HEK293T (cell line): Measurements from ENCODE around the gene RAD51B.

Experiments
- CTCF ChIA-PET: fragments of 350-600 bp; formaldehyde crosslinking; extraction: SDS; loops from one replicate; lab custom pipeline; 2021; ENCODE audit warnings: antibody characterized with exemption, inconsistent platforms; lab: Yijun Ruan, JAX
- POLR2A ChIA-PET: fragments of 350-600 bp; formaldehyde crosslinking; extraction: SDS; loops from one replicate; lab custom pipeline; 2020; ENCODE audit warnings: antibody characterized with exemption, inconsistent platforms; lab: Yijun Ruan, JAX
- DNase-seq: peaks from one replicate; pipeline ENCODE4 v3.0.0; 2012; ENCODE audit warnings: mixed read lengths; ENCODE audit errors: extremely low spot score
- ARNT ChIP-seq: fragments of 450-650 bp; IDR thresholded peaks from 2 replicates; pipeline ENCODE4 v1.6.1; 2017; ENCODE audit warnings: mild to moderate bottlenecking
- BHLHE40 ChIP-seq: fragments of 450-650 bp; IDR thresholded peaks from 2 replicates; pipeline ENCODE4 v1.6.1; 2016; ENCODE audit warnings: mild to moderate bottlenecking, moderate library complexity, borderline replicate concordance
- CTBP1 ChIP-seq: fragments of 450-650 bp; IDR thresholded peaks from 2 replicates; pipeline ENCODE4 v1.6.1; 2016; ENCODE audit warnings: borderline replicate concordance
- ELF4 ChIP-seq: fragments of 450-650 bp; IDR thresholded peaks from 2 replicates; pipeline ENCODE4 v1.6.1; 2017; ENCODE audit warnings: antibody characterized with exemption
- FOXA1 ChIP-seq: fragments of 450-650 bp; IDR thresholded peaks from 2 replicates; pipeline ENCODE4 v1.6.1; 2016; ENCODE audit warnings: mild to moderate bottlenecking
- FOXK2 ChIP-seq: fragments of 450-650 bp; IDR thresholded peaks from 2 replicates; pipeline ENCODE4 v1.6.1; 2016; ENCODE audit warnings: mild to moderate bottlenecking
- FOXM1 ChIP-seq: fragments of 450-650 bp; IDR thresholded peaks from 2 replicates; pipeline ENCODE4 v1.6.1; 2017; ENCODE audit warnings: mild to moderate bottlenecking, borderline replicate concordance
- HDGF ChIP-seq: fragments of 450-650 bp; IDR thresholded peaks from 2 replicates; pipeline ENCODE4 v1.6.1; 2017; ENCODE audit warnings: antibody characterized with exemption, borderline replicate concordance
- L3MBTL2 ChIP-seq: fragments of 450-650 bp; conservative IDR thresholded peaks from 2 replicates; pipeline ENCODE4 v1.6.1; 2016; ENCODE audit warnings: mild to moderate bottlenecking
- LEF1 ChIP-seq: fragments of 450-650 bp; IDR thresholded peaks from 2 replicates; pipeline ENCODE4 v1.6.1; 2017; ENCODE audit warnings: mild to moderate bottlenecking, borderline replicate concordance
- NFRKB ChIP-seq: fragments of 450-650 bp; IDR thresholded peaks from 2 replicates; pipeline ENCODE4 v1.6.1; 2016; ENCODE audit warnings: mild to moderate bottlenecking, moderate library complexity
- SP1 ChIP-seq: fragments of 450-650 bp; IDR thresholded peaks from 2 replicates; pipeline ENCODE4 v1.6.1; 2017
- SUZ12 ChIP-seq: fragments of 450-650 bp; IDR thresholded peaks from 2 replicates; pipeline ENCODE4 v1.6.1; 2016; ENCODE audit warnings: mild to moderate bottlenecking
- TARDBP ChIP-seq: fragments of 450-650 bp; IDR thresholded peaks from 2 replicates; pipeline ENCODE4 v1.6.1; 2016
- ZNF384 ChIP-seq: fragments of 450-650 bp; IDR thresholded peaks from 2 replicates; pipeline ENCODE4 v1.6.1; 2016
- TF ChIP-seq, protein P1 (sequence below): fragments of 450-650 bp; IDR thresholded peaks from 2 replicates; pipeline ENCODE4 v1.6.1; 2016

The RAD51B gene

DNA sequence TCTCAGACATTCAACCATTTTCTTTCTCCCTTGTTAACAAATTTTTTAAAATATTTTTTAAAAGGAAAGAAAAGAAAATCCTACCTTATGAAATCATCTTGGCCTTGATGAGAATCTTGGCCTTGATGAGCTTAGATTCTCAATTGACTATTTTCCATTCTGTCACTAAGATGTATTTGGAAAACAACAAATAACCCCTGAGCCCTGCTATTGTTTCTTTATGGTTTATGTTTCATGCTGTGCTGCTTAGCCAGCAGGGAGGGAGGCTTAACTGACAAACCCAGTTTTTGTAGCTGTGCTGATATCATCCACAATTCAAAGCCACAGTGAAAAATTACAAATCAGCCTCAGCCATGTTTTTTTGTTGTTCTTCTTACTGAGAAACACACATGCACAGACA, 404.1 kb downstream of the RAD51B start:
- CTCF ChIA-PET, result interaction anchor here (0.7 kb wide), 1 partner anchor 13 kb away, joined by 3 read pairs; no protein-coding TSS in a partner anchor
- POLR2A ChIA-PET, result no interaction called here
- no peak for DNase-seq
- TF ChIP-seq SP1 (no peak), ZNF384 (no peak), FOXM1 (no peak)

DNA sequence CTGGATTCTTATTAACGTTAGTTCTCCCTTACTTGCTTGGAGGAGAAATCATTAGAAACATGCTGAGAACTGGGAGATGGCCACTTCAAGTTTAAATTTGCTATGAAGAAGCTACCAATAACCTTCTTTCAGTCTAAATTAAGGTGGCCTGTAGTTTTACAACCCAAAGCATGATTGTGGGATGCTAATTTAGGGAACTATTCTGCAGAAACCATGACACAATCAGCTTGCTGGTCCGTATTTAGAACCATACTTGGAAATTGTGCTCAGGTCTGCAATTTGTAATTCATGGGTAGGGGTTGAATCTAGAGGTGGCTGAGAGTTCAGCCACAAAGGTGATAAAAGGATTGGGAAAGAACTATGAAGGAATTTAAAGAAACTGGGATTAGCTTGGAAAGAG, 405.7 kb downstream of the RAD51B start:
- ChIA-PET CTCF (interaction anchor here (0.5 kb wide), 1 partner anchor 140 kb away, joined by 7 read pairs; no protein-coding TSS in a partner anchor), POLR2A (no interaction called here)
- no peak for DNase-seq
- no peak for TF ChIP-seq NFRKB
- TF ChIP-seq LEF1, result no peak
- no peak for TF ChIP-seq CTBP1
- no peak for TF ChIP-seq TARDBP
- no peak for TF ChIP-seq HDGF
- no peak for TF ChIP-seq FOXM1
- TF ChIP-seq FOXK2, result no peak
- no peak for TF ChIP-seq ZNF384
- TF ChIP-seq ELF4, result no peak
- TF ChIP-seq L3MBTL2, result no peak
- TF ChIP-seq SUZ12, result no peak
- TF ChIP-seq BHLHE40, result no peak
- TF ChIP-seq SP1, result no peak
- TF ChIP-seq ARNT, result no peak
- no peak for TF ChIP-seq FOXA1
- TF ChIP-seq, protein P1, sequence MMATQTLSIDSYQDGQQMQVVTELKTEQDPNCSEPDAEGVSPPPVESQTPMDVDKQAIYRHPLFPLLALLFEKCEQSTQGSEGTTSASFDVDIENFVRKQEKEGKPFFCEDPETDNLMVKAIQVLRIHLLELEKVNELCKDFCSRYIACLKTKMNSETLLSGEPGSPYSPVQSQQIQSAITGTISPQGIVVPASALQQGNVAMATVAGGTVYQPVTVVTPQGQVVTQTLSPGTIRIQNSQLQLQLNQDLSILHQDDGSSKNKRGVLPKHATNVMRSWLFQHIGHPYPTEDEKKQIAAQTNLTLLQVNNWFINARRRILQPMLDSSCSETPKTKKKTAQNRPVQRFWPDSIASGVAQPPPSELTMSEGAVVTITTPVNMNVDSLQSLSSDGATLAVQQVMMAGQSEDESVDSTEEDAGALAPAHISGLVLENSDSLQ, result no peak

DNA sequence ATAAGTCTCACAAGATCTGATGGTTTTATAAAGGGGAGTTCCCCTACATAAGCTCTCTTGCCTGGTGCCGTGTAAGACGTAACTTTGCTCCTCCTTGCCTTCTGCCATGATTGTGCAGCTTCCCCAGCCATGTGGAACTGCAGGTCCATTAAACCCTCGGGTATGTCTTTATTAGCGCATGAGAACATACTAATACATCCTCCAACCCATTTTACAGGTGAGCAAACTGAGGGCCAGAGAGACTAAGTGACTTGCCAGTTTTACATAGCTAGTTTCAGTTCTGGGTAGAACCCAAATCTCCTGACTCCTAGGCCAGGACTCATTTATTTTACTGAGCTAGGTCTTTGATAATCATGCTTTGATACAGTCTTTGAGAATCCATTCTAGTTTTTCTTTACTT, 406.9 kb downstream of the RAD51B start:
- ChIA-PET CTCF (no interaction called here), POLR2A (no interaction called here)
- TF ChIP-seq BHLHE40, result no peak
- TF ChIP-seq FOXA1, result no peak
- TF ChIP-seq SUZ12, result no peak
- no peak for DNase-seq

DNA sequence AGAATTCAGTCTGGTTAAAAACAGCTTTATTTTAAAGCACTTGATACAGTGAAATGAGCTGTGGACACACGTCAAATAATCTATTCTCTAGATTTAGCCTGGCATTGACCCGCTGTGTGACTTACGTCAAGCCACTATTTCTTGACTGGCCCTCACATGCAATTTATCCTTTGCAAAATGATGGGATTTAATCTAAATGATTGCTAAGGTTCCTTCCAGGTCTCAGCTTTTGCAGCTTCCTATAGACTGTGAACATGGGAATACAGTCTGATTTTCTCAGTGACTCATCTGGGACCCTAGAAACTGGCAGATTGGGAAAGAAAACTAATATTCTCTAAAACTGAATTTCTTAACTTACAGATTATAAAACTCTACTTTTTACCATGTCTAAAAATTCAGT, 409.1 kb downstream of the RAD51B start:
- POLR2A ChIA-PET, result no interaction called here
- TF ChIP-seq ZNF384 (no peak), ARNT (no peak), ELF4 (no peak), L3MBTL2 (no peak), LEF1 (no peak), FOXK2 (no peak), SP1 (no peak), SUZ12 (no peak), CTBP1 (no peak), FOXA1 (no peak)
- TF ChIP-seq, protein P1, result no peak
- DNase-seq, result no peak
- CTCF ChIA-PET, result interaction anchor here (1.1 kb wide), 1 partner anchor 10 kb away, joined by 3 read pairs; no protein-coding TSS in a partner anchor

DNA sequence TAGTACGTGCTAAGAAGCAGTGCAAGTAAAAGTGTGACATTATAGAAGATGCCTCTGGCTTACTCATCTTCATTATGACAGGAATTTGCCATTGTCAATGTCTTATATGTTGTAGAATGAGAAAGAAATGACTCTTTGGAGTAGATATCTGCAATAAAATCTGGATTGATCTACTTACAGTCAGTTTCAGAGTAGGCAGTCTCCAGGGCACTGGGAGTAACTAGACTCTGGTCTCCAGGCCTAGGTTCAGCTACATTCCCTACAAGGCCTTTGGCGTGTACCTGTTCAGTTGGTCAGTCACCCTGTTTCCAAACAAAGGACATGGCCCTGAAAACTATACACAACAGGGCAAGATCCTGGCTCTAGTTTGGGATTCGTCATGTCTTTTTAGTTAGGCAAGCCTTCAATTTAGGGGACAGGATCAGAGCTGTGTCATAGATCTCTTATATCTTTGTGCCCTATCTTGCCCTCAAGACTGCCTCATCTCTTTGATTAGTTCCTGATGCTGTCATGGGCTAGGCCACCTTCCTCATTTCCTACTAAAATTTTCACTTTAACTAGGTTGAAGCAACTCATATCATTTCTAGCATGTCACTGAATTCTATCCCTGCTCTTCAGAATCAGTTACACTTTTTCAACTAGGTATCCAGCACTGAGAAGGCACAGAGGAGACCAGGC, 410.0 kb downstream of the RAD51B start:
- no peak for DNase-seq
- TF ChIP-seq FOXK2, result no peak
- no peak for TF ChIP-seq NFRKB
- TF ChIP-seq ELF4, result no peak
- TF ChIP-seq CTBP1, result no peak
- TF ChIP-seq ARNT, result no peak
- no peak for TF ChIP-seq L3MBTL2
- TF ChIP-seq SUZ12, result no peak
- no peak for TF ChIP-seq TARDBP
- TF ChIP-seq, protein P1, result no peak
- TF ChIP-seq HDGF, result no peak
- no peak for TF ChIP-seq FOXA1
- no peak for TF ChIP-seq SP1
- TF ChIP-seq LEF1, result no peak
- no peak for TF ChIP-seq BHLHE40
- ChIA-PET POLR2A (no interaction called here), CTCF (interaction anchor here (0.6 kb wide), 1 partner anchor 189 kb away, joined by 8 read pairs; no protein-coding TSS in a partner anchor)

DNA sequence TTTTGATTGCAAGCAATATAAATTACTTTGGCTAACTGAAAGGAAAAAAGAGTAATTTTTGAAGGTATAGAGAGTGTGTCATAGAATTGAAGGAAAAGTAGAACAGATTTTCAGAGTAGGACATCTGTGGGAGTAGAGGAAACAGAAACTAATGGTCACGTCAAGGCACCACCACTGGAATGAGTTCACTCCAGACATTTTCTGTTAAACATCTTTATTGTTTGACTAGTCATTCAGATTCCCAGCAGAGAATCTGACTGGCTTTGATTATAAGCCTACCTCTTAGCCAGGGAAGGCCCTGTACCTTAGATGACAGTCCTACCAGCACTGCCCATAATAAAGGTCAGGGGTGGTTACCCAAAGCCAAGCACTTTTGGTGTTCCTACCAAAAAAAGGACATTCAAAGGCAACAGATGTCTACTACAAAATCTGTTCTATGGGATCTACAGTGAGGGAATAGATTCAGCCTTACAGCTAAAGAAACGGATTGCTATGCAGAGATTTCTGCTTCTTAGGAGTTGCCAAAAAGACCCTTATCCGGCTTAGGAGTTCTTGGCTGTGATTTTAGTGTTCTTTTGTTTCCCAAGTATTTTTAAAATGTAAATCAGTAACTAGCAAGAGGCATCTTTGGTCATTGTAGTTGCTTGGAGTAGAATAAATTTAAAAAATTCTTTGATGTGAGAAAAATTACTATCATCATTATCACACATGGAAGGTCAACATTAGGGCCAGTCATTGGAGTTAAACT, 410.8 kb downstream of the RAD51B start:
- DNase-seq, result no peak
- no peak for TF ChIP-seq CTBP1
- TF ChIP-seq NFRKB, result no peak
- TF ChIP-seq ARNT, result no peak
- CTCF ChIA-PET, result no interaction called here
- POLR2A ChIA-PET, result no interaction called here
